Prostate gland (tissue), 2 donors: ENCODE measurements around the gene UBXN4.

Experiments used
- CTCF ChIP-seq, 4 experiments: fragments of 200-600 bp in 2 of 4; fragments of 450-650 bp in 2 of 4; sonication (generic) in 2 of 4; IDR thresholded peaks; 1 replicate in 3 of 4; 2 replicates in 1 of 4; pipeline ENCODE4 v1.5.1; 2016 to 2019; ENCODE audit warnings: antibody characterized with exemption in 4 of 4, mild to moderate bottlenecking in 2 of 4, moderate library complexity in 2 of 4
- POLR2A ChIP-seq: fragments of 450-650 bp; IDR thresholded peaks from one replicate; pipeline ENCODE4 v1.6.1; 2016; ENCODE audit warnings: antibody characterized with exemption, mild to moderate bottlenecking
- POLR2AphosphoS5 ChIP-seq: sonication (generic); formaldehyde crosslinking; IDR thresholded peaks from one replicate; pipeline ENCODE4 v1.6.1; 2017; ENCODE audit warnings: antibody characterized with exemption

GRCh38 chr2:135826544-135826943, 84.9 kb downstream of the UBXN4 start:
- TF ChIP-seq CTCF (IDR thresholded peaks at IDR 0.05) (no peak), POLR2A (no peak), POLR2AphosphoS5 (no peak)
